ENCODE measurements around the gene OR1J1.

OR1J1 gene

DNA sequence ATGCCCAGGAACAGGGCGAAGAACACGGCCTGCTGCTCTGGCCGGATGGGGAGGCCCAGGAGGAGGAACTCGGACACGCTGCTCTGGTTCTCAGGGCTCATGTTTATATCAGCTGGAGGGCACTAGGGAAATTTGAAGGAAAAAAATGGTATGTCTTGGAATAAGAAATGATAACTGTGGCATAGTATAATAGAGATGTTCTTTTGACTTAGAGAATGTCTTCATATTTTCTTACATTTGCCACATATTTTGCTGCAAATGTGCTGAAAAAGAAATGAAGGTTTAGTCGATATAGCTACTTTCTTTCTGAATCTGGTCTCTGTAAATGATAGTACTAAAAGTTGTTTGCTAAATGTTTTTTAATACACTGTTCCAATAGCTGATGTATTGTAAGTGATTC, at the start of gene OR1J1:
OR1J1 (minus strand) TSS at position 101 of the 400 bp plus-strand sequence; CDS start at position 101, 0 bp downstream.
- no peak for DNase-seq

DNA sequence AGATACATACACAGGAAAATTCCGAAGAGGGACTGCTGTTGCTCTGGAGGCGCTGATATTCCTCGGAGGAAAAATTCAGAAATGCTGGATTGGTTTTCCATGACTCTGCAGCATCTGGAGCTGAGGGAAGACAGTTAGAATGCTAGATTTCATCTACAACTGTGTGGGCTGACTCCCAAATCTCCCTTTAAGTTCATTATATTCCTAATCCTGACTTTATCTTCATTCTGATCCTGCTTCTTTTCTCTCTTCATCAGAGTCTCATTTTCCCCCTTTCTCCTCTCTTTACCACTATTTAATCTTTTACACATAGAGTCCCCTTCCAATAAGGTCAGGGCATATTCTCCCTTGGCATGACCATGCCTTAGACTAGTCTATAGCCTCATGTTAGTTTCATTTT, 49.5 kb upstream of the OR1J1 start, which contains the start of gene OR1N1:
OR1N1 (minus strand) TSS at position 101 of the 400 bp plus-strand sequence; CDS start at position 101, 0 bp downstream.
- DNase-seq = no peak

DNA sequence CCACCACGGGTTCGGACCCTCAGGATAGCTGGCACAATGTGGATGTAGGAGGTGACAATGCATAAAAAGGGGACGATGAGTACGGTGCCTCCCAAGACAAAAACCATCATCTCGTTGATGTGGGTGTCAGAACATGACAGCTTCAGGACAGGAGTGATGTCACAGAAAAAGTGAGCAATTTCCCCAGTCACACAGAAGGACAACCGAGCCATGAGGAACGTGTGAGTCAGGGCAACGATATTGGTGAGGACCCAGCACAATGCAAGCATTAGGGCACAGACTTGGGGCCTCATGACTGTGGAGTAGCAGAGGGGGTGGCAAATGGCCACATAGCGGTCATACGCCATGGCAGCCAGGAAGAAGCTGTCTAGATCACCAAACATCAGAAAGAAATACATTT, 48.9 kb upstream of the OR1J1 start:
- DNase-seq = no peak

- no peak for DNase-seq
Measured at GRCh38 chr9:122519376-122519775, 41.6 kb upstream of the OR1J1 start.

DNA sequence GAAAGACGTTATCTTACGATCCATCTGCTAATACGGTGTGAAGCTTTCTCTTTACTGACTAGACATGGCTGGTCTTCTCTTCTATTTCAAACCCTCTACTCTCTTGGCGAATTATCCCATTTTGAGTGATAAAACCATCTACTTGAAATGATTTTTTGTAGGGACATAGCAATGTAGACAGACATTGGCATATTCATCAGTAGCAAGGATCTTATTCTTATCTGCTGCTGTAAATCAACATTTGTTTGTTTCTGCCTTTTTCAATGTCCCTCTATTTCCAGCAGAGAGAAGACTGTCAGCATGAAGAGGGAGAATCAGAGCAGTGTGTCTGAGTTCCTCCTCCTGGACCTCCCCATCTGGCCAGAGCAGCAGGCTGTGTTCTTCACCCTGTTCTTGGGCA, 41.1 kb upstream of the OR1J1 start, which contains the start of gene OR1J4:
OR1J4 (plus strand) TSS at position 301 of the 400 bp plus-strand sequence; CDS start at position 301, 0 bp downstream.
- no peak for DNase-seq

GRCh38 chr9:122518226-122518625, 40.5 kb upstream of the OR1J1 start:
- no peak for DNase-seq

GRCh38 chr9:122510502-122510901, 32.8 kb upstream of the OR1J1 start, which contains the start of gene OR1J2:
OR1J2 (plus strand) TSS chr9:122510802; CDS start chr9:122510802, 0 bp downstream.
- no peak for DNase-seq

GRCh38 chr9:122506964-122507363, 29.2 kb upstream of the OR1J1 start:
- DNase-seq = no peak

DNA sequence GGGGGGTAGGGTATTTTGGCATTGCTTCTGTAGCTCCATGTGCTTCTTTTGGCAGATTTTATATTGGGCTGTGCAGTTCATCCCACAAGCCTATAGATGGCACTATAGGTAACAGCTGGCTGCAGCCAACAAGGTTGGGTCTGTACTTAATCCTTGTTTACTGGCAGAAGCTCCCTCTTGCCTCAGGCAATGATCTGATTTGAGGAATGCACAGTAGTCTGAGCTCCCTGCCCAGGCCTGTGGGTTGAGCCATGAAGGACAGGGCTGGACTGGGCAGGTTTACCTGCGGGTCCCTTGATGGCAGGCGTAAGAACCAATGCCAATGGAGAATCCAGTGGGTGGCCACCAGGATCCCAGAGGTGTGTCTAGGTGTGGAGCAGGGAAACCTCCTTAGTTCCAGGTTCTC, 21.2 kb upstream of the OR1J1 start:
- DNase-seq = peak; percentile 10 to 53

- DNase-seq = no peak
Measured at GRCh38 chr9:122479062-122479461, 1.3 kb upstream of the OR1J1 start.

DNA sequence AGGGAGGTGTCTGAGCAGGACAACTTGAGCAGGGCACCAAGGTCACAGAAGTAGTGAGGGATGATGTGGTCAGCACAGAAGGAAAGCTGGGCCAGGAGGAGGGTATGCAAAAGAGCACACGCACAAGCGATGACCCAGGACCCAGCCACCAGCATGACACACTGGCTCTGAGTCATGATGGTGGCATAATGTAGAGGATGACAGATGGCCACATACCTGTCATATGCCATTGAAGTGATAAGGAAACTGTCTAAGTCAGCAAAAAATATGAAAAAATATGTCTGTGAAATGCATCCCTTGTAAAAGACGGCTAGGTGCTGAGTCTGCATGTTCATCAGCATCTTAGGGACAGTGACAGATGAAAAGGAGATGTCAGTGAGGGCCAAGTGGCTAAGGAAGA, 380 bp downstream of the OR1J1 start:
- no peak for DNase-seq

GRCh38 chr9:122475717-122476116, 2.0 kb downstream of the OR1J1 start:
- DNase-seq = no peak

DNA sequence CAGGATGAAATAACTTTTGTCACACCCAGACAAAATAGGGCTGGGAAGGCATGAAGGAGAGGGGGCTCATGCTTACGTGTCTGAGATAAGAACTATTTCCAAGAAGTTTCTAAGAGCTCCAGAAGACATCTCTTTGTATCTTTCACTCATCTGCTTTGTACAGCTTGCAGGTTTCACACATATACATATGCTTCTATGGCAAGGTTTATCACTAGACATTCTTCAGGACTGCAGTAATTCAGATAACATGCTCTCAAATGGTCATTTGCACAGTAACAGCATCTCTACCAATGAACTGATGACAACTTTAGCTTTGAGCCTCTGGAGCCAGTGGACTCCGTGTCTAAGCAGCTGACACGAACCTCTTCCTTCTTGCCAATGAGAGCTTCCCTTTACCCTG, 3.2 kb downstream of the OR1J1 start:
- no peak for DNase-seq

DNA sequence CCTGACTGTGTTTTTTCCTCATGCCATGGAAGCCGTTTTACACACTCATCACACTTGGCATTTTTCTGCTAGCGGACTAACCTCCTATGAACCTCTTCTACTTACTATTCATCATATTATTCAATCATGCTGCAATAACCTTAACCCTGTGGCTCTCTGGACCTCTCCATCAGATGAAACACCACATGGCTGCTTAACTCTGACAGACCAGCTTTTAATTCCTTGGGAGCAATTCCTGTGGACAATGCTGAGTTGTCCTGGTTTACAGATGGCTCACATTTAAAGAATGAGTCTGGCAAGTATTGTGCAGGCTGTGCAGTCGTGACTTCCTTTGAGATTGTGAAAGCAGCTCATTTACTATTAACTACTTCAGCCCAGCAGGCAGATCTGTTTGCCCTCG, 9.0 kb downstream of the OR1J1 start:
- DNase-seq = no peak

- DNase-seq = no peak
Measured at GRCh38 chr9:122466456-122466855, 11.3 kb downstream of the OR1J1 start.

DNA sequence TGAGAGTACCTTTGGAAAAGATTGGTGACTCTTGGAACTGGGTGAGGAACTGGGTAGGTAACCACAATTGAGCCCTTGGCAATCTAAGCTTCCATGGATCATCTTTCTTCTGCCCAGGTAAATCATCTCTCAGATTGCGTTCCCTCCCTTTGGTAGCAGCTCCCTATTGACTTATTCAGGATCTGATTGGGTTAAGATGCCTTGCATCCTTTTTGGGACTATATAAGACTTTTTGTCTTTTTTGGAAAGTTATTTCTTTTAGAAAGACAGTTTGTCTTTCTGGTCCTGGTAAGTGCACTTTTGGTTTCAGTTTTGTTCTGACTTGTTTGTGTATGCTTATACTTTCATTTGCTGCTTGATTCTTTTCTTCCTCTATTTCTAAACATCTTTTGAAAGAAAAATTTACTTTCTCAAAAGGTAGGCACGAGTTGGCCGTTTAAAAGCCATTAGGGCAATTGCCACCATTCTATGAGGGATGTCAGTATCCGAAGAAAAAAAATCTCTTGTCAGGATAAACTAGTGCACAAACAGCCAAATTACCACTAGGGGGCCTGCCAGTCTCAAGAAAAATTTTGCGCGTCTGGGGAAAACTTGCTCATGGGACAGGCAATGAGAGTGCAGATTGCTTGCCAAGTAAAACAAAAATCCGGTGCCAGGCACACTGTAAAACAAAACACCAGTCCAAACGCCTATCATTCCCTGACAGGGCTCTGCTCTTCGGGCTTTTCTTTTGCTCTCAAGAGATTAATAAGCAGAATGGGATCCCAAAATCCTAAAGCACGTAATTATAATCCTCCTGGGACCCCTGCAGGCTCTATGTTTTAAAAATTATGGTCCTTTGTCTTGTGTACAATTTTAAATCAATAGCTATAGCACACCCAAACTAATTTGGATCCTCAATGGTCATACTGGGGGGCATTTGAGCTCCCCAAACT, 12.8 kb downstream of the OR1J1 start:
- DNase-seq = peak; percentile 66 to 83

DNA sequence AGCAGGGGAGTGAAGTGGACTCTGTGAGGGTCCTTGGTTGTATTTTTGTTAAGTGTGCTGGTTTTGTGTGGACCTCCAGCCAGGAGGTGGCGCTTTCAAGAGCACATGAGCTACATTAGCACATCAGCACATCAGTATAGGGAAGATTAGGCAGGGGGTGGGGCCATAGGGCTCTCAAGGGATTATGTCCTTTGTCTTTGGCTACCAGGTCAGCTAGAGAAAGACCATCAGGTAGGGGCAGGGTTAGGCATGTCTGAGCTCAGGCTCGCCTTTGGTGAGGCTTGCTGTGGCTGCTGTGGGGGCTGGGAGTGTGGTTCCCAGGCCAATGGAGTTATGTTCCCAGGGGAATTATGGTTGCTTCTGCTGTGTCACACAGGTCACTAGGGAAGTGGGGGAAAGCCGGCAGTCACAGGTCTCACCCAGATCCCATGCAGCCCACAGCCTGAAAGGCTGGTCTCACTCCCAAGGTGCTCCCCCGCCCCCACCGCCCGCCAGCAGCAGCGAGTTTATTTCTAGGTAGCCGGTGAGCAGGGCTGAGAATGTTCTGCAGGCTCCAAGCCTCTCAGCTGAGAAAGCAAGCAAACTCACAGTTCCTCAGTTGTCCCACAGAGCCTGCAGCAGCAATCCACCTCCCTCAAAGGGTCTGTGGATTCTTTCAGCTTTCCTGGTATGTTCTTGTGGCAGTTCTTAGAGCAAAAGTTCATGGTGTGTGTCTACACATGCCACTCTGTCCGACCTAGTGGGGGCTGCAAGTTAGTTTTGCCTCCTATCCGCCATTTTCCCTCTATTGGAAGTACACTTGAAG, 13.7 kb downstream of the OR1J1 start:
- peak; percentile 7 to 22 for DNase-seq

DNA sequence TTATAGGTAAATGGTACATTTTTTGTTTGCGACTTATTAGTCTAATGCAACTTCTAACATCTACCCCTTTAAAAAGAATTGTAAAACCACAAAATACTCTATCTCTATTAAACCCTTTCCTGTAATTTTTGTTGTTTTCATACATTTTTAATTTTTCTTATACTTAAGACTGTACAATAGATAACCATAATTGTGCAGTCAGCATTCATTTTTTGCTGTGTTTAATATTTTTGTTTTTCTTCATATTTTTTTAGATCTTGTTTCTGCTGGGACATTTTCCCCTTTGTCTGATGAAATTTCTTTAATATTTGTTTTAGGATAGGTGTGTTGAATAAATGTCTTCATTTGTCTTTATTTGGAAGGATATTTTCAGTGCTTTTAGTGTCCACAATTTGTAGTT, 19.9 kb downstream of the OR1J1 start:
- DNase-seq = no peak

DNA sequence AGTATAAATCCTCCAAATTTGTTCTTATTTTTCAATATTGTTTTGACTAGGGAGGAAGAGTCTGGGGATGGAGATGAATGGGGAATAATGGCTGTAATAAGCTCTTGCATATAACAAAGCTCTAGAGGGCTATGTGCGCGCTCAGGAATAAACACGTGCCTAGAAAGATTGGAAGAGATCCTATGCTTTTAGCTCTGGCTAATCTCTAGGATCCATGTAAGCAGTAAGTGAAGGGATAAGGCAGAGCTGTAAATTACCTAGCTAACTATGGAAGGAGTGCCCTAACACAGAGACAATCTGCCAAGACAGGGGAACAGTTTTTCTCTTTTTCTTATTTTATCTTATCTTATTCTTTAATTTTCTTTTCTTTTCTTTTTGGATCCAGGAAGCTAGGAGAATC, 21.6 kb downstream of the OR1J1 start:
- DNase-seq = no peak

GRCh38 chr9:122453677-122454135, 24.0 kb downstream of the OR1J1 start:
- no peak for DNase-seq

- no peak for DNase-seq
Measured at GRCh38 chr9:122446819-122447484, 30.8 kb downstream of the OR1J1 start.

GRCh38 chr9:122445155-122445749, 32.5 kb downstream of the OR1J1 start:
- no peak for DNase-seq
